Neural crest cell (in vitro differentiated cells): ENCODE measurements around the gene PIGA. TPM values are rescaled to one million over a fixed set of nuclear protein-coding genes. Genes with fewer than 3 reads are reported as not detected.
"Not testable (repeated sequence)": the region's sequence is repeated elsewhere in the genome, so short reads cannot be mapped to it uniquely, and the experiment has no call there.

Experiments used
- DNase-seq: peaks from one replicate; pipeline ENCODE4 v3.0.0; 2021; ENCODE audit warnings: low read depth, mixed read lengths, low spot score
- H3K27ac Mint-ChIP-seq: one replicate; pipeline ENCODE4 v1.8.0; 2021; ENCODE audit warnings: mild to moderate bottlenecking, mixed read lengths; ENCODE audit not compliant: unreplicated experiment
- H3K27me3 Mint-ChIP-seq: 2 replicates; pipeline ENCODE4 v1.8.0; 2021; ENCODE audit warnings: low read depth, mild to moderate bottlenecking, mixed read lengths
- H3K36me3 Mint-ChIP-seq: 2 replicates; pipeline ENCODE4 v1.8.0; 2021; ENCODE audit warnings: low read depth, mild to moderate bottlenecking, mixed read lengths
- H3K4me1 Mint-ChIP-seq: 2 replicates; pipeline ENCODE4 v1.8.0; 2021; ENCODE audit warnings: mixed read lengths
- H3K4me3 Mint-ChIP-seq: one replicate; pipeline ENCODE4 v1.8.0; 2021; ENCODE audit warnings: mild to moderate bottlenecking, mixed read lengths
- H3K9me3 Mint-ChIP-seq: 2 replicates; pipeline ENCODE4 v1.8.0; 2021; ENCODE audit warnings: mixed read lengths
- total RNA-seq: library from RNA; stranded (reverse); gene quantifications from 2 replicates; pipeline ENCODE4 v1.2.1, GENCODE V29; 2021
- TF ChIP-seq, protein P1 (sequence below): fragments of 200-600 bp; sonication (generic); conservative IDR thresholded peaks from 2 replicates; pipeline ENCODE4 v1.5.0; 2021; ENCODE audit warnings: antibody characterized with exemption, mild to moderate bottlenecking

The PIGA gene
- total RNA-seq, 1 donor from 2014 or later, result 23.6 TPM

DNA sequence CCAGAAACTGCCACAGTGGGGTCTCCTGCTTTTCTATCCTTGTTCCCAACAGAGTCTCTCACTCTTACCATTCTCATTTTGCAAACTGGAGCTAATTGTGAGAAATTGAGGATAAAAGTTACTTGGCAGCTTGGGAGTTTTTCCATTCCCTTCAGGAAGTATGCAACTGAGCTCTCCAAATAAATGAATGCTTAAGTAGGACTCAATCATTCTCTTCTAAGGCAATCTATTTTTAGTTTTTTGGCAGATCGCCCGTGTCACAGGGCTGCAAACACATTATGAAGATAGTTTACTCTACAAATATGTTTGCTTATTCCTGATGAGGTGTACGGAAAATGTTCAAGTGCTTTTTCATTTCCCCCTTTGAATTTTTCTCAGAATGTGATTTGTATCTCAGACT lies 25.2 kb downstream of the PIGA start:
- Mint-ChIP-seq H3K4me3 (no peak overlapping the region), H3K4me1 (peaks cover 5% of the 10 kb centered on the region), H3K36me3 (no peaks in the 10 kb centered on the region), H3K9me3 (peaks cover 5% of the 10 kb centered on the region), H3K27me3 (peaks cover 3% of the 10 kb centered on the region), H3K27ac (no peak overlapping the region)
- TF ChIP-seq, protein P1, sequence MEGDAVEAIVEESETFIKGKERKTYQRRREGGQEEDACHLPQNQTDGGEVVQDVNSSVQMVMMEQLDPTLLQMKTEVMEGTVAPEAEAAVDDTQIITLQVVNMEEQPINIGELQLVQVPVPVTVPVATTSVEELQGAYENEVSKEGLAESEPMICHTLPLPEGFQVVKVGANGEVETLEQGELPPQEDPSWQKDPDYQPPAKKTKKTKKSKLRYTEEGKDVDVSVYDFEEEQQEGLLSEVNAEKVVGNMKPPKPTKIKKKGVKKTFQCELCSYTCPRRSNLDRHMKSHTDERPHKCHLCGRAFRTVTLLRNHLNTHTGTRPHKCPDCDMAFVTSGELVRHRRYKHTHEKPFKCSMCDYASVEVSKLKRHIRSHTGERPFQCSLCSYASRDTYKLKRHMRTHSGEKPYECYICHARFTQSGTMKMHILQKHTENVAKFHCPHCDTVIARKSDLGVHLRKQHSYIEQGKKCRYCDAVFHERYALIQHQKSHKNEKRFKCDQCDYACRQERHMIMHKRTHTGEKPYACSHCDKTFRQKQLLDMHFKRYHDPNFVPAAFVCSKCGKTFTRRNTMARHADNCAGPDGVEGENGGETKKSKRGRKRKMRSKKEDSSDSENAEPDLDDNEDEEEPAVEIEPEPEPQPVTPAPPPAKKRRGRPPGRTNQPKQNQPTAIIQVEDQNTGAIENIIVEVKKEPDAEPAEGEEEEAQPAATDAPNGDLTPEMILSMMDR, result no peak
- no peak for DNase-seq

DNA sequence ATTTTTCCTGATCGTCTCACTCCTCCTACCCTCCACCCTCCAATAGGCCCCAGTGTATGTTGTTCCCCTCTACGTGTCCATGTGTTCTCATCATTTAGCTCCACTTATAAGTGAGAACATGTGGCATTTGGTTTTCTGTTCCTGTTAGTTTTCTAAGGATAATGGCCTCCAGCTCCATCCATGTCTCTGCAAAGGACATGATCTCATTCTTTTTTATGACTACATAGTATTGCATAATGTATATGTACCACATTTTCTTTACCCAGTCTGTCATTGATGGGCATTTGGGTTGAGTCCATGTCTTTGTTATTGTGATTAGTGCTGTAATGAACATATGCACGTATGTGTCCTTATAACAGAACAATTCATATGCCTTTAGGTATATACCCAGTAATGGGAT lies 29.4 kb downstream of the PIGA start:
- H3K27me3 Mint-ChIP-seq, H3K27ac Mint-ChIP-seq, H3K4me3 Mint-ChIP-seq, H3K36me3 Mint-ChIP-seq, DNase-seq, H3K4me1 Mint-ChIP-seq, H3K9me3 Mint-ChIP-seq: not testable (repeated sequence)

DNA sequence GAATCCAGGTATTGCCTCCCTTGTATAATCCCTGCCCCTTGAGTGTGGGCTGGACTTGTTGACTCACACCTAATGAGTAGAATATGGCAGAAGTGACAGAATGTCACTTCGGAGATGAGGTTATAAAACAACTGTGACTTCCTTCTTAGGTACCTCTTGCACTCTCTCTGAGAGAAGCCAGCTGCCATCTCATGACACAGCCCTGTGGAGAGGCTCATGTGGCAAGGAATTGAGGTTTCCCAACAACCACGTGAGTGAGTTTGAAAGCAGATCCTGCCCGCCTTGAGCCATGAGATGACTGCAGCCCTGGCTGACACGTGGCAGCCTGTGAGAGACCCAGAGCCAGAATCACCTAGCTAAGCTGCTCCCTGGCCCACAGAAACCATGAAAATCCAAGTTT lies 33.4 kb downstream of the PIGA start:
- Mint-ChIP-seq H3K36me3 (no peaks in the 10 kb centered on the region), H3K27me3 (peaks cover 3% of the 10 kb centered on the region), H3K4me3 (no peak overlapping the region)

DNA sequence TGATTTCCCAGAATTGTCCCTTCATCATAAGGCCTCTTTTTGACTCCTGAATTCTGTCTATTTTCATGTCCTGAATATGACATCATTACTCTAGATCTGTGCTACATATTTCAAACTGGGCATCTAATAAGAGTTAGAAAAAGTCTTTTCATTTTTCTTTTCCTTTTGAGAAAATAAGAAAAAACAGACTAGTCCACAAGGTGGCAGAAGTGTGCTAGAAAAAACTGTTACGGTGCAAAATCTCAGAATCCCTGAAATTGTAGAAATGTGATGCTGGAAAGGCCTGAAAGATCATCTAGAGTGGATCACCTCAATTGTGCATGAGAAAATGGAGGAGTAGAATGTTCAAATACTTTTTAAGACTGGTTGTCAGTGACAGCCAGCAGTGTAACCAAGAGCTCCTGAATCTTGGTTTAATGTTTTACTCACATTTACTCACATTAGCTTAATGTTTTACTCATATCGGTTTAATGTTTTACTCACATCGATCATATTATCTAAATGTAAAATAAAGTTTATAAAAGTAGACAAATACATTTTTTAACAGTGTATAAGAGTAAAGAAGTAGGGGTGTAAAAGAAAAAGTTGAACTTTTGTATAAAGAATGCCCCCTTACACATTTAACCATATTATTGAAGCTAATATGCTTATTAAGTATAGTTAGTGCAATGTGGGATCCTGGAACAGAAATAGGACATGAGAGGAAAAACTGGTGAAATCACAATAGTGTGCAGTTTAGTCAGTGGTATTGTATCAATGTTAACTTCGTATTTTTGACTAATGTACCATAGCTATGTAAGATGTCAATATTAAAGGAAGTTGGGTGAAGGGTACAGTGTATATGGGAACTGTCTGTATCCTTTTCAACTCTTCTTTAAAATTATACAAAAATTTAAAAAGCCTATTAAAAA lies 35.1 kb downstream of the PIGA start:
- no peaks in the 10 kb centered on the region for H3K9me3 Mint-ChIP-seq
- H3K4me3 Mint-ChIP-seq, result no peak overlapping the region
- H3K27me3 Mint-ChIP-seq, result peaks cover 3% of the 10 kb centered on the region
- H3K27ac Mint-ChIP-seq, result no peak overlapping the region
- peaks cover 5% of the 10 kb centered on the region for H3K4me1 Mint-ChIP-seq
- no peaks in the 10 kb centered on the region for H3K36me3 Mint-ChIP-seq
- TF ChIP-seq, protein P1, result peak; percentile 72
- peak; percentile 14 for DNase-seq

More for the DNA sequence above, 33.4 kb downstream of the PIGA start:
- peaks cover 5% of the 10 kb centered on the region for H3K4me1 Mint-ChIP-seq
- H3K27ac Mint-ChIP-seq, result no peak overlapping the region
- H3K9me3 Mint-ChIP-seq, result no peaks in the 10 kb centered on the region
- TF ChIP-seq, protein P1, result no peak
- DNase-seq, result no peak

DNA sequence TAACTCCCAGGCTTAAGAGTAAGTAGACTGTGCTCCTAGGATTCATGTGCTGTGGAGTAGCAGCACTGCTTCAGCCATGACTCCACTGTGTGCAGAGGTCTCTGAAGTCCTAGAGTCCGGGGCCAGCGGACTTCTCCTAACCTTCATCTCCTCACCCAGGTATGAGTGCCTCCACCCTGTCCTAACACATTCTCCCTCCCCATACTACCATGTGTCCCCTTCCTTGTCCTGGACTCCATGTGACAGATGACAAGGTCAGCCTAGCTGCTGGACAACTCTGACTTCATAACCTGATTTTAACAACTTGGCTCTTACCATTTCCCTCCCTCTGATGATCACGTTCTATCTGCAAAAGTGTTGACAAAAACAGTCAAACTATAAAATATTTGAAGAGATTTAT lies 36.5 kb downstream of the PIGA start:
- H3K27me3 Mint-ChIP-seq, result peaks cover 3% of the 10 kb centered on the region
- TF ChIP-seq, protein P1, result no peak
- H3K9me3 Mint-ChIP-seq, result no peaks in the 10 kb centered on the region
- H3K36me3 Mint-ChIP-seq, result no peaks in the 10 kb centered on the region
- no peak for DNase-seq
- H3K27ac Mint-ChIP-seq, result no peak overlapping the region
- H3K4me1 Mint-ChIP-seq, result peaks cover 5% of the 10 kb centered on the region
- H3K4me3 Mint-ChIP-seq, result no peak overlapping the region

DNA sequence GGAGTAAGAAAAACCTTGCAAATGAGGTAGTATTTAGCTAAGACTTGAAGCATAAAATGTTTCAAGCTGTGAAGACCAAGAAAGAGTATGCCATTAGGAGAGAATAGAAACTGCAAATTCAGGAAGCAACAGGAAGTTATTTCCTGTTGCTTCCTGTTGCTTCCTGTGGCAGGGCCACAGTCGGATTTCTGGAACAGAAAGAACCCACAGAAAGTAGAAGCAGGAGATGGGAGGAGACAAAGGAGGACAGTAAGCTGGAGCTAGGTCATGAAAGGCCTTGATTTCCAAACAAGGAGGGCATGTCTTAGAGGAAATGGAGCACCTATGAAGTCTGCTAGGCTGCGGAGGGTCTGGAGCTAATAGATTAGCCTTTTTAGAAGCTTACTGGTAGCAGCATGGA lies 37.1 kb downstream of the PIGA start:
- no peaks in the 10 kb centered on the region for H3K36me3 Mint-ChIP-seq
- peaks cover 5% of the 10 kb centered on the region for H3K4me1 Mint-ChIP-seq
- H3K27ac Mint-ChIP-seq, result no peak overlapping the region
- peaks cover 3% of the 10 kb centered on the region for H3K27me3 Mint-ChIP-seq
- TF ChIP-seq, protein P1, result no peak
- H3K9me3 Mint-ChIP-seq, result no peaks in the 10 kb centered on the region
- H3K4me3 Mint-ChIP-seq, result no peak overlapping the region
- DNase-seq, result no peak
